ENCODE results near the gene ZDHHC13. TPM values are rescaled to one million over a fixed set of nuclear protein-coding genes. Genes with fewer than 3 reads are reported as not detected.

Gene ZDHHC13
- polyA plus RNA-seq, 1 donor (not counting 4 experiments of a cell fraction or from before 2014, with no cell fraction given): 24.1 TPM

DNA sequence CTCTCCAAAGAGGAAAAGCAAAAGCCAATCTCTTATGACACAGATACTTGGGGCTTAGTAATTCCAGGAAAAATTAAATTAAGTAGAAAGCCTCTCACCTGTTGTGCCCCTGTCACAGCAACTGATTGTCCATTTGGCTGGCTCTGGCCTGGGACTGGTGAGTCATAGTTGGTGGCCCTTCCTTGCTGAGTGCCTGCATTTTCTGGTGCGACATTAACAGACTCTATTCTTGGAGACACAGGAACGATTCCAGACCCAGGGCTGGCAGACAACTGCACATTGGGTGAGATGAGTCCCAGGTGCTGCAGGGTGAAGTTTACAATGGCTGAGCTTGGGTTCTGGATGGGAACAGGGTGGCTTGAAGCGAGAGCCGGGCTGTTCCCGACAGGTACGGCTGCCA is 108.2 kb downstream of the ZDHHC13 start:
- H3K36me3 ChIP-seq (ENCODE audit: control insufficient read depth in 2 of 2, extremely low read depth in 1 of 2, insufficient read depth in 2 of 2, low read length in 2 of 2): peaks cover 0 to 5% of the 10 kb centered on the region in 2 experiments
- no peak overlapping the region for H3K4me3 ChIP-seq (ENCODE audit: control insufficient read depth in 2 of 3, extremely low read depth in 1 of 3, insufficient read depth in 2 of 3, low read depth in 1 of 3, low read length in 3 of 3)
- no peaks in the 10 kb centered on the region for H4K20me1 ChIP-seq (ENCODE audit: control insufficient read depth, extremely low read depth, insufficient read depth, low read length)
- no peaks in the 10 kb centered on the region for H3K9me1 ChIP-seq (ENCODE audit: control insufficient read depth, extremely low read depth, insufficient read depth, low read length)
- no peaks in the 10 kb centered on the region for H3K4me1 ChIP-seq (ENCODE audit: control insufficient read depth, extremely low read depth, insufficient read depth, low read length)
- FAIRE-seq (no peak), DNase-seq (ENCODE audit: low read depth, low spot score) (no peak)
- H3K9me3 ChIP-seq (ENCODE audit: control insufficient read depth, low read depth, low read length): no peaks in the 10 kb centered on the region
- no peak overlapping the region for H3K27ac ChIP-seq (ENCODE audit: control insufficient read depth, insufficient read depth, low read length)
- no peak for TF ChIP-seq EZH2 (IDR thresholded peaks at IDR 0.05; ENCODE audit: low read length)
- TF ChIP-seq, protein P1, sequence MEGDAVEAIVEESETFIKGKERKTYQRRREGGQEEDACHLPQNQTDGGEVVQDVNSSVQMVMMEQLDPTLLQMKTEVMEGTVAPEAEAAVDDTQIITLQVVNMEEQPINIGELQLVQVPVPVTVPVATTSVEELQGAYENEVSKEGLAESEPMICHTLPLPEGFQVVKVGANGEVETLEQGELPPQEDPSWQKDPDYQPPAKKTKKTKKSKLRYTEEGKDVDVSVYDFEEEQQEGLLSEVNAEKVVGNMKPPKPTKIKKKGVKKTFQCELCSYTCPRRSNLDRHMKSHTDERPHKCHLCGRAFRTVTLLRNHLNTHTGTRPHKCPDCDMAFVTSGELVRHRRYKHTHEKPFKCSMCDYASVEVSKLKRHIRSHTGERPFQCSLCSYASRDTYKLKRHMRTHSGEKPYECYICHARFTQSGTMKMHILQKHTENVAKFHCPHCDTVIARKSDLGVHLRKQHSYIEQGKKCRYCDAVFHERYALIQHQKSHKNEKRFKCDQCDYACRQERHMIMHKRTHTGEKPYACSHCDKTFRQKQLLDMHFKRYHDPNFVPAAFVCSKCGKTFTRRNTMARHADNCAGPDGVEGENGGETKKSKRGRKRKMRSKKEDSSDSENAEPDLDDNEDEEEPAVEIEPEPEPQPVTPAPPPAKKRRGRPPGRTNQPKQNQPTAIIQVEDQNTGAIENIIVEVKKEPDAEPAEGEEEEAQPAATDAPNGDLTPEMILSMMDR (optimal IDR thresholded peaks at IDR 0.05 in 1 of 3, IDR thresholded peaks at IDR 0.05 in 1 of 3, conservative IDR thresholded peaks at IDR 0.05 in 1 of 3; ENCODE audit: extremely low read depth in 1 of 3, insufficient read depth in 2 of 3, low read length in 3 of 3): no peak
- dilution Hi-C loops (cut with MboI; ENCODE audit: extremely low pct_ligation_motif_present, low sequenced_read_pairs): no loop called here
- H3K9ac ChIP-seq (ENCODE audit: control insufficient read depth, extremely low read depth, insufficient read depth, low read length): no peak overlapping the region
- no peak overlapping the region for H3K4me2 ChIP-seq (ENCODE audit: control insufficient read depth, extremely low read depth, insufficient read depth, low read depth, low read length)
- H3K27me3 ChIP-seq (ENCODE audit: control insufficient read depth, extremely low read depth, insufficient read depth, low read length): no peaks in the 10 kb centered on the region
- H3K79me2 ChIP-seq (ENCODE audit: control insufficient read depth, insufficient read depth, low read length): no peaks in the 10 kb centered on the region
- no peak overlapping the region for H2AFZ ChIP-seq (ENCODE audit: control insufficient read depth, low read length)

DNA sequence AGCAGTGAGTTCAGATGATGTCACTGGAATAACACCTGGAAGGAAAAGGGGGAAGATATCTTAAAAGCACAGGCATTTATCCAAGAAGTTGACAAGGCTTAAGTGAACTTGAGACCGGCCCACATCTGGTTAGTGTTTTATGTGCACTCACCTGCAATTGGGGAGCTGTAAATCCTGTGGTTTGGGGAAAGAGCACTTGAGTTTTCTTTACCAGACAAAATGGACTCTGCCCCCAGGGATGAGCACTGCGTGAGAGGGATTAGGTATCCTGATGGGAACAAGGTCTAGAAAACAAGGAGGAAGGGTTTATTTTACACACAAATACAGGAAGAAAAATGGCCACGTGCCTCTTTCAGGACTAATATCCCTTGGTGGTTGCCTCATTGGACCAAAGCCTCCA is 108.6 kb downstream of the ZDHHC13 start:
- Histone ChIP-seq H2AFZ (ENCODE audit: control insufficient read depth, low read length) (no peak overlapping the region), H3K4me3 (ENCODE audit: control insufficient read depth in 2 of 3, extremely low read depth in 1 of 3, insufficient read depth in 2 of 3, low read depth in 1 of 3, low read length in 3 of 3) (no peak overlapping the region), H3K27me3 (ENCODE audit: control insufficient read depth, extremely low read depth, insufficient read depth, low read length) (no peaks in the 10 kb centered on the region), H3K9me1 (ENCODE audit: control insufficient read depth, extremely low read depth, insufficient read depth, low read length) (no peaks in the 10 kb centered on the region), H3K9me3 (ENCODE audit: control insufficient read depth, low read depth, low read length) (no peaks in the 10 kb centered on the region), H3K36me3 (ENCODE audit: control insufficient read depth in 2 of 2, extremely low read depth in 1 of 2, insufficient read depth in 2 of 2, low read length in 2 of 2) (peaks cover 0 to 5% of the 10 kb centered on the region in 2 experiments), H3K4me1 (ENCODE audit: control insufficient read depth, extremely low read depth, insufficient read depth, low read length) (no peaks in the 10 kb centered on the region), H3K9ac (ENCODE audit: control insufficient read depth, extremely low read depth, insufficient read depth, low read length) (no peak overlapping the region), H3K4me2 (ENCODE audit: control insufficient read depth, extremely low read depth, insufficient read depth, low read depth, low read length) (no peak overlapping the region), H3K79me2 (ENCODE audit: control insufficient read depth, insufficient read depth, low read length) (no peaks in the 10 kb centered on the region), H4K20me1 (ENCODE audit: control insufficient read depth, extremely low read depth, insufficient read depth, low read length) (no peaks in the 10 kb centered on the region), H3K27ac (ENCODE audit: control insufficient read depth, insufficient read depth, low read length) (no peak overlapping the region)
- TF ChIP-seq EZH2 (IDR thresholded peaks at IDR 0.05; ENCODE audit: low read length): no peak
- TF ChIP-seq, protein P1 (optimal IDR thresholded peaks at IDR 0.05 in 1 of 3, IDR thresholded peaks at IDR 0.05 in 1 of 3, conservative IDR thresholded peaks at IDR 0.05 in 1 of 3; ENCODE audit: extremely low read depth in 1 of 3, insufficient read depth in 2 of 3, low read length in 3 of 3): no peak
- DNase-seq (ENCODE audit: low read depth, low spot score): no peak
- dilution Hi-C loops (cut with MboI; ENCODE audit: extremely low pct_ligation_motif_present, low sequenced_read_pairs): no loop called here
- FAIRE-seq: no peak

Other genes starting within 250 kb of the ZDHHC13 start
- gene MRGPRX1, start 177.8 kb upstream of the ZDHHC13 start, polyA plus RNA-seq: not detected in 3 replicates
- not detected in 3 replicates for gene MRGPRX2, start 56.5 kb upstream of the ZDHHC13 start, polyA plus RNA-seq
- gene CSRP3, start 84.8 kb downstream of the ZDHHC13 start, polyA plus RNA-seq: not detected in 3 replicates
- gene E2F8, start 123.8 kb downstream of the ZDHHC13 start, polyA plus RNA-seq: 0.39 to 2.4 TPM (median 2.0 TPM) in 3 replicates